22Rv1 (cell line): ENCODE data around the gene DNAH3.

Experiments
- ZFX ChIP-seq: fragments of 450-650 bp; IDR thresholded peaks from 2 replicates; pipeline ENCODE4 v1.6.1; 2017; ENCODE audit warnings: antibody characterized with exemption, borderline replicate concordance
- TF ChIP-seq, protein P1 (sequence below): fragments of 450-650 bp; IDR thresholded peaks from 2 replicates; pipeline ENCODE4 v1.5.1; 2017; ENCODE audit warnings: mild to moderate bottlenecking

DNA sequence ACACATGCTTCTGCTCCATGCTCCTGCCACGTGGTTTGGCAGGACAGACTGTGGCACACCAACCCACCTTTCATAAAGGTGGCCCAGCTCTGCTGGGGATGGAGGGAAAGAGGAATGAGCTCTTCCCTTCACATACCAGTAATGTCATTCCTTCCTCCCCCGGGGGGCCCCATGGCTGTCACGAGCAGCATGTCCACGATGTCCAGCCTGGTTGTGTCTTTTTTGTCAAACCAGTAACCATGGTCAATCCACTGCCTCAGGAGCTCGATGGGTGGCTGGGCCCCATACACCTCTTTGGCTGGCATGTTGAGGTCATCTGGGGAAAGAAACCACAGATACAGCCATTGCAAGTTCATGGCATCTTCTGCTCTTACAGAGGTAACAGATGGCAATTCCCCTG, 153.5 kb downstream of the DNAH3 start:
- TF ChIP-seq, protein P1, sequence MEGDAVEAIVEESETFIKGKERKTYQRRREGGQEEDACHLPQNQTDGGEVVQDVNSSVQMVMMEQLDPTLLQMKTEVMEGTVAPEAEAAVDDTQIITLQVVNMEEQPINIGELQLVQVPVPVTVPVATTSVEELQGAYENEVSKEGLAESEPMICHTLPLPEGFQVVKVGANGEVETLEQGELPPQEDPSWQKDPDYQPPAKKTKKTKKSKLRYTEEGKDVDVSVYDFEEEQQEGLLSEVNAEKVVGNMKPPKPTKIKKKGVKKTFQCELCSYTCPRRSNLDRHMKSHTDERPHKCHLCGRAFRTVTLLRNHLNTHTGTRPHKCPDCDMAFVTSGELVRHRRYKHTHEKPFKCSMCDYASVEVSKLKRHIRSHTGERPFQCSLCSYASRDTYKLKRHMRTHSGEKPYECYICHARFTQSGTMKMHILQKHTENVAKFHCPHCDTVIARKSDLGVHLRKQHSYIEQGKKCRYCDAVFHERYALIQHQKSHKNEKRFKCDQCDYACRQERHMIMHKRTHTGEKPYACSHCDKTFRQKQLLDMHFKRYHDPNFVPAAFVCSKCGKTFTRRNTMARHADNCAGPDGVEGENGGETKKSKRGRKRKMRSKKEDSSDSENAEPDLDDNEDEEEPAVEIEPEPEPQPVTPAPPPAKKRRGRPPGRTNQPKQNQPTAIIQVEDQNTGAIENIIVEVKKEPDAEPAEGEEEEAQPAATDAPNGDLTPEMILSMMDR, result no peak
- TF ChIP-seq ZFX, result no peak
